ENCODE measurements around the gene SLC34A1. TPM values are rescaled to one million over a fixed set of nuclear protein-coding genes. Genes with fewer than 3 reads are reported as not detected.

Gene SLC34A1
- total and polyA plus RNA-seq, 2 donors (not counting 1 experiment from before 2014, with no cell fraction given), result 0.06 TPM; not detected in 1

DNA sequence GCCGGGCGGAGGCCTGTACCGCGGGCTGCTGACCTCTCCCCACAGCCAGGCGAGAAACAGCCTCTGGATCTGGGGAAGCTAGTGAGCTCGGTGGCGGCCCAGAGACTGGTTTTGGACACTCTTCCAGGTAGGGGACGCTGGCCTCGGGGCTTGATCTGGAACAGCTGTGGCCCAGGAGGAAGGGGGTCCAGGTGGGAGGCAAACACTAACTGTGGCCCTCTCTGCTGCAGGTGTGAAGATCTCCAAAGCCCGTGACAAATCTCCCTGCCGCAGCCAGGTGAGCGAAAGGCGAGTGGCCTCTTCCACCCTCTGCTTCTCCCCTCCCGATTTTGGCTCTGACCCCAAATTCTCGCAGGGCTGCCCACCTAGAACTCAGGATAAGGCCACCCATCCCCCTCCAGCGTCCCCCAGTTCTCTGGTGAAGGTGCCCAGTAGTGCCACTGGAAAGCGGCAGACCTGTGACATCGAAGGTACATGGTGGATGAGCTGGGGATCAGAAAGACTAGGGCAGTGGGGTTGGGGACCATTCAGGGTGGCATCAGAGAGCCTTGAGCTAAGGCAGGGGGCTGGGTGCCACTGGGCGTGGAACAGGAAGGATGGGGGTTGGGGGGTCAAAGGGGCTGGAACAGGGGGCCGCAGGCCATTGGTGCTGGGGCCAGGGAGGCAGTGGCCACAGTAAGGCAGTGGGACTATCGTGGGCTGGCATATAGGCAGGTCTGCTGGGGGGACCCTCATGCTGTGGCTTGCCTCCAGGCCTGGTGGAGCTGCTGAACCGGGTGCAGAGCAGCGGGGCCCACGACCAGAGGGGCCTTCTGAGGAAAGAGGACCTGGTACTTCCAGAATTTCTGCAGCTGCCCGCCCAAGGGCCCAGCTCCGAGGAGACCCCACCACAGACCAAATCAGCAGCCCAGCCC lies 12.9 kb upstream of the SLC34A1 start:
- Mint-ChIP-seq H3K9me3 (ENCODE audit: insufficient read depth) (no peaks in the 10 kb centered on the region), H3K27ac (peak overlapping the region; percentile 15), H3K27me3 (no peaks in the 10 kb centered on the region), H3K4me3 (peak overlapping the region; percentile 26), H3K4me1 (peaks cover 40% of the 10 kb centered on the region)
- Histone ChIP-seq H4K20me1 (ENCODE audit: control insufficient read depth, insufficient read depth, low read length, poor library complexity, severe bottlenecking) (peaks cover 56% of the 10 kb centered on the region), H2AFZ (ENCODE audit: insufficient read depth, low read depth, low read length, poor library complexity, severe bottlenecking) (no peak overlapping the region), H3K9me3 (ENCODE audit: control extremely low read depth in 1 of 3, control insufficient read depth in 2 of 3, insufficient read depth in 1 of 3, low read length in 2 of 3) (no peaks in the 10 kb centered on the region), H3K27me3 (replicated peaks in 1 of 4; ENCODE audit: control extremely low read depth in 1 of 4, control insufficient read depth in 3 of 4, insufficient read depth in 4 of 4, low read length in 3 of 4) (no peaks in the 10 kb centered on the region), H3K36me3 (replicated peaks in 1 of 2; ENCODE audit: control extremely low read depth in 1 of 2, control insufficient read depth in 1 of 2, extremely low read depth in 1 of 2, insufficient read depth in 2 of 2, low read length in 1 of 2) (peaks cover 0 to 52% of the 10 kb centered on the region in 2 experiments), H3K4me1 (ENCODE audit: control insufficient read depth in 2 of 2, insufficient read depth in 2 of 2, low read length in 2 of 2) (peaks cover 35 to 38% of the 10 kb centered on the region in 2 donors), H3K9ac (ENCODE audit: low read length) (no peak overlapping the region), H3K27ac (ENCODE audit: low read length in 2 of 2) (peak overlapping the region in 1 of 2 donors; percentile 35), H3K4me3 (ENCODE audit: control extremely low read depth in 1 of 5, extremely low read depth in 1 of 5, insufficient read depth in 1 of 5, low read depth in 2 of 5, low read length in 4 of 5) (no peak overlapping the region), H3K79me2 (ENCODE audit: control insufficient read depth, insufficient read depth, low read length) (peaks cover 2% of the 10 kb centered on the region), H3K4me2 (replicated peaks; ENCODE audit: low read depth, low read length, poor library complexity, severe bottlenecking) (peak overlapping the region; percentile 46)
- no peak for DNase-seq
- 90% methylated on average over 24 of the region's 26 CpGs for WGBS (ENCODE audit: insufficient coverage)
- POLR2A ChIA-PET, result interaction anchor here (0.7 to 1.4 kb wide), 4 partner anchors 11 to 84 kb away, joined by 3 to 9 read pairs (median 6); no protein-coding TSS in a partner anchor
- intact Hi-C loops (cut with micrococcal nuclease), result loop anchor here (2.0 kb wide), 1 partner anchor 15 kb away; the partner anchor contains the start of gene RGS14
- CTCF ChIA-PET, result interaction anchor here (1.1 to 5.5 kb wide), 14 partner anchors 10 to 129 kb away, joined by 3 to 60 read pairs (median 6); partner anchors contain the start of genes LMAN2 and RGS14
- TF ChIP-seq EZH2 (IDR thresholded peaks at IDR 0.05; ENCODE audit: borderline replicate concordance, insufficient read depth, low read depth, low read length, poor library complexity, severe bottlenecking), result no peak
- TF ChIP-seq, protein P1, sequence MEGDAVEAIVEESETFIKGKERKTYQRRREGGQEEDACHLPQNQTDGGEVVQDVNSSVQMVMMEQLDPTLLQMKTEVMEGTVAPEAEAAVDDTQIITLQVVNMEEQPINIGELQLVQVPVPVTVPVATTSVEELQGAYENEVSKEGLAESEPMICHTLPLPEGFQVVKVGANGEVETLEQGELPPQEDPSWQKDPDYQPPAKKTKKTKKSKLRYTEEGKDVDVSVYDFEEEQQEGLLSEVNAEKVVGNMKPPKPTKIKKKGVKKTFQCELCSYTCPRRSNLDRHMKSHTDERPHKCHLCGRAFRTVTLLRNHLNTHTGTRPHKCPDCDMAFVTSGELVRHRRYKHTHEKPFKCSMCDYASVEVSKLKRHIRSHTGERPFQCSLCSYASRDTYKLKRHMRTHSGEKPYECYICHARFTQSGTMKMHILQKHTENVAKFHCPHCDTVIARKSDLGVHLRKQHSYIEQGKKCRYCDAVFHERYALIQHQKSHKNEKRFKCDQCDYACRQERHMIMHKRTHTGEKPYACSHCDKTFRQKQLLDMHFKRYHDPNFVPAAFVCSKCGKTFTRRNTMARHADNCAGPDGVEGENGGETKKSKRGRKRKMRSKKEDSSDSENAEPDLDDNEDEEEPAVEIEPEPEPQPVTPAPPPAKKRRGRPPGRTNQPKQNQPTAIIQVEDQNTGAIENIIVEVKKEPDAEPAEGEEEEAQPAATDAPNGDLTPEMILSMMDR (IDR thresholded peaks at IDR 0.05), result no peak
- no peak for ATAC-seq (ENCODE audit: low read depth)
